Measurements from ENCODE around the gene PTPRD. TPM values are rescaled to one million over a fixed set of nuclear protein-coding genes. Genes with fewer than 3 reads are reported as not detected.

Gene PTPRD
- total RNA-seq, 1 experiment from 2014 or later = 32.5 TPM

GRCh38 chr9:9112001-9112720, 1500.6 kb downstream of the PTPRD start:
- Mint-ChIP-seq H3K27ac (peak overlapping the region in 1 of 3 experiments; percentile 89; a peak in 3 of 7 replicates), H3K4me1 (peaks cover 18 to 19% of the 10 kb centered on the region in 2 experiments), H3K27me3 (ENCODE audit: low read depth) (no peaks in the 10 kb centered on the region), H3K36me3 (ENCODE audit: insufficient read depth in 1 of 3, low read depth in 3 of 3) (no peaks in the 10 kb centered on the region), H3K9me3 (no peaks in the 10 kb centered on the region), H3K4me3 (no peak overlapping the region; a peak in 1 of 5 replicates)
- Histone ChIP-seq H3K14ac (ENCODE audit: insufficient read depth, low read length) (no peak overlapping the region), H4K5ac (ENCODE audit: insufficient read length, low read depth, low read length) (no peak overlapping the region), H2BK15ac (ENCODE audit: low read depth, low read length) (no peak overlapping the region), H3K4me1 (ENCODE audit: insufficient read depth, low read length) (no peaks in the 10 kb centered on the region), H3K18ac (ENCODE audit: insufficient read length, low read depth, low read length) (no peak overlapping the region), H3K9ac (ENCODE audit: extremely low read depth, insufficient read length, low read length) (no peak overlapping the region), H3K27ac (ENCODE audit: insufficient read length, low read depth, low read length) (no peak overlapping the region), H3K79me1 (ENCODE audit: insufficient read depth, low read depth, low read length, poor library complexity, severe bottlenecking) (no peaks in the 10 kb centered on the region), H4K20me1 (ENCODE audit: control insufficient read depth, insufficient read depth, insufficient read length) (no peaks in the 10 kb centered on the region), H2BK20ac (ENCODE audit: low read depth, low read length, poor library complexity, severe bottlenecking) (no peak overlapping the region), H3K79me2 (ENCODE audit: insufficient read depth, low read length) (no peaks in the 10 kb centered on the region), H3K9me3 (ENCODE audit: control insufficient read depth, low read depth, low read length) (no peaks in the 10 kb centered on the region), H2BK120ac (ENCODE audit: low read depth, low read length, poor library complexity, severe bottlenecking) (no peak overlapping the region), H4K91ac (ENCODE audit: insufficient read length, low read depth, low read length) (no peak overlapping the region), H4K8ac (replicated peaks; ENCODE audit: insufficient read length, low read depth, low read length) (no peak overlapping the region), H2BK5ac (ENCODE audit: insufficient read length, low read length) (no peak overlapping the region), H2AFZ (ENCODE audit: low read length) (no peak overlapping the region), H3K23ac (ENCODE audit: insufficient read length, low read depth, low read length) (no peak overlapping the region), H2BK12ac (ENCODE audit: insufficient read length, low read depth, low read length) (no peak overlapping the region), H3T11ph (ENCODE audit: low read length) (no peak overlapping the region), H2AK5ac (ENCODE audit: insufficient read length, low read length) (no peak overlapping the region), H3K27me3 (ENCODE audit: insufficient read depth, low read length) (no peaks in the 10 kb centered on the region), H3K56ac (ENCODE audit: insufficient read length, low read depth, low read length) (no peak overlapping the region), H3K4me2 (ENCODE audit: insufficient read depth, insufficient read length, low read length) (no peak overlapping the region), H3K4ac (ENCODE audit: low read depth, low read length) (no peak overlapping the region), H3K23me2 (ENCODE audit: insufficient read length, low read depth, low read length, poor library complexity, severe bottlenecking) (no peaks in the 10 kb centered on the region)
- no peak for DNase-seq
- WGBS (ENCODE audit: extremely low coverage, insufficient read length, low lambda C conversion rate) = no CpG with 5 or more reads among the region's 3 CpGs
- TF ChIP-seq CTCF (conservative IDR thresholded peaks at IDR 0.05) = no peak

All from H9 (cell line).